GM11168 (cell line): ENCODE measurements around the gene ATP5MC2.
"Not testable (repeated sequence)": the region's sequence is repeated elsewhere in the genome, so short reads cannot be mapped to it uniquely, and the experiment has no call there.

Source experiments
- in situ Hi-C: fragments of 300-500 bp; cut with MboI; formaldehyde crosslinking; loops from one replicate; pipeline ENCODE4 v1.12.0; 2022; ENCODE audit warnings: low sequenced_read_pairs; ENCODE audit not compliant: unreplicated experiment

The ATP5MC2 gene

GRCh38 chr12:53695152-53696145 lies 19.6 kb upstream of the ATP5MC2 start:
- in situ Hi-C loops = no loop called here

GRCh38 chr12:53694756-53695151 lies 18.9 kb upstream of the ATP5MC2 start:
- in situ Hi-C loops = no loop called here

- in situ Hi-C loops = no loop called here
Measured at GRCh38 chr12:53688134-53688533, 12.3 kb upstream of the ATP5MC2 start.

GRCh38 chr12:53686436-53686835 lies 10.6 kb upstream of the ATP5MC2 start:
- in situ Hi-C loops = no loop called here

GRCh38 chr12:53684654-53685220 lies 8.9 kb upstream of the ATP5MC2 start:
- in situ Hi-C loops = no loop called here

GRCh38 chr12:53683983-53684382 lies 8.1 kb upstream of the ATP5MC2 start:
- in situ Hi-C loops = no loop called here

GRCh38 chr12:53683494-53683893 lies 7.6 kb upstream of the ATP5MC2 start:
- in situ Hi-C loops = no loop called here

- in situ Hi-C loops = not testable (repeated sequence)
Measured at GRCh38 chr12:53680061-53680460, 4.2 kb upstream of the ATP5MC2 start.

GRCh38 chr12:53677800-53678148 lies 1.9 kb upstream of the ATP5MC2 start:
- in situ Hi-C loops = loop anchor here (5.0 kb wide), 1 partner anchor 150 kb away; no protein-coding TSS in a partner anchor

GRCh38 chr12:53677016-53677799 lies 1.3 kb upstream of the ATP5MC2 start:
- in situ Hi-C loops = loop anchor here (5.0 kb wide), 1 partner anchor 150 kb away; no protein-coding TSS in a partner anchor

- in situ Hi-C loops = loop anchor here (5.0 kb wide), 1 partner anchor 149 kb away; no protein-coding TSS in a partner anchor
Measured at GRCh38 chr12:53676656-53677015, 753 bp upstream of the ATP5MC2 start.

- in situ Hi-C loops = loop anchor here (5.0 kb wide), 1 partner anchor 148 kb away; no protein-coding TSS in a partner anchor
Measured at GRCh38 chr12:53674977-53675700, 744 bp downstream of the ATP5MC2 start.

GRCh38 chr12:53670971-53671370 lies 4.9 kb downstream of the ATP5MC2 start:
- in situ Hi-C loops = no loop called here

- in situ Hi-C loops = no loop called here
Measured at GRCh38 chr12:53670308-53670707, 5.6 kb downstream of the ATP5MC2 start.

GRCh38 chr12:53667080-53667479 lies 8.8 kb downstream of the ATP5MC2 start:
- in situ Hi-C loops = no loop called here

GRCh38 chr12:53664936-53665335 lies 10.9 kb downstream of the ATP5MC2 start:
- in situ Hi-C loops = no loop called here

GRCh38 chr12:53664191-53664590 lies 11.7 kb downstream of the ATP5MC2 start:
- in situ Hi-C loops = no loop called here

- in situ Hi-C loops = no loop called here
Measured at GRCh38 chr12:53660041-53660440, 15.8 kb downstream of the ATP5MC2 start.

- in situ Hi-C loops = no loop called here
Measured at GRCh38 chr12:53659571-53659981, 16.3 kb downstream of the ATP5MC2 start.

- in situ Hi-C loops = no loop called here
Measured at GRCh38 chr12:53659011-53659551, 16.8 kb downstream of the ATP5MC2 start.
